Stimulated activated naive CD8-positive, alpha-beta T cell treated with anti-CD3 and anti-CD28 coated beads, Interleukin-15, Interleukin-2, amounts not matched to agents 100 ng/mL and 50 ng/mL, for 24 hours (primary cell): ENCODE results near the gene SCAF1.
A peak's percentile ranks its signal among the peaks of the same experiment; 100 is the strongest.

ENCODE experiments used
- H3K27ac Mint-ChIP-seq: one replicate; pipeline ENCODE4 v1.8.0; 2021; ENCODE audit warnings: mild to moderate bottlenecking, mixed read lengths
- H3K27me3 Mint-ChIP-seq: one replicate; pipeline ENCODE4 v1.8.0; 2021; ENCODE audit warnings: mixed read lengths
- H3K36me3 Mint-ChIP-seq: one replicate; pipeline ENCODE4 v1.8.0; 2021; ENCODE audit warnings: low read depth, mixed read lengths
- H3K4me1 Mint-ChIP-seq: one replicate; pipeline ENCODE4 v1.8.0; 2021; ENCODE audit warnings: low read depth, mixed read lengths
- H3K4me3 Mint-ChIP-seq: one replicate; pipeline ENCODE4 v1.8.0; 2021; ENCODE audit warnings: mild to moderate bottlenecking, mixed read lengths
- H3K9me3 Mint-ChIP-seq: one replicate; pipeline ENCODE4 v1.8.0; 2021; ENCODE audit warnings: mixed read lengths

The SCAF1 gene

GRCh38 chr19:49651820-49652550 is 10.0 kb downstream of the SCAF1 start:
- no peak overlapping the region for H3K27ac Mint-ChIP-seq

GRCh38 chr19:49652551-49653465 is 10.8 kb downstream of the SCAF1 start:
- Mint-ChIP-seq H3K9me3 (no peaks in the 10 kb centered on the region), H3K27ac (no peak overlapping the region), H3K4me3 (no peak overlapping the region), H3K36me3 (peaks cover 30% of the 10 kb centered on the region), H3K4me1 (no peaks in the 10 kb centered on the region), H3K27me3 (no peaks in the 10 kb centered on the region)

More at GRCh38 chr19:49651820-49652550, 10.0 kb downstream of the SCAF1 start:
- no peaks in the 10 kb centered on the region for H3K9me3 Mint-ChIP-seq
- no peaks in the 10 kb centered on the region for H3K4me1 Mint-ChIP-seq
- no peaks in the 10 kb centered on the region for H3K27me3 Mint-ChIP-seq
- peaks cover 26% of the 10 kb centered on the region for H3K36me3 Mint-ChIP-seq
- no peak overlapping the region for H3K4me3 Mint-ChIP-seq

DNA sequence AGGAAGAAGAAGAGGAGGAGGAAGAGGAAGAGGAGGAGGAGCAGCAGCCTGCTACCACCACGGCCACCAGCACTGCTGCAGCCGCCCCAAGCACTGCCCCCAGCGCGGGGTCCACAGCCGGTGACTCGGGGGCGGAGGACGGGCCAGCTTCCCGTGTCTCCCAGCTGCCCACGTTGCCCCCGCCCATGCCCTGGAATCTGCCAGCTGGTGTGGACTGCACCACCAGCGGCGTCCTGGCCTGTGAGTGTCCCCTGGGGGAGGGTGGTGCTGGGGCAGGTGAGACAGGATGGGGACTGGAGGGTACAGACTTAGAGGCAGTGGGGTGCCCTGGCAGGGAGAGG is 11.4 kb downstream of the SCAF1 start:
- H3K27ac Mint-ChIP-seq, result no peak overlapping the region
- no peaks in the 10 kb centered on the region for H3K27me3 Mint-ChIP-seq
- no peaks in the 10 kb centered on the region for H3K9me3 Mint-ChIP-seq
- H3K4me1 Mint-ChIP-seq, result no peaks in the 10 kb centered on the region
- peaks cover 31% of the 10 kb centered on the region for H3K36me3 Mint-ChIP-seq
- H3K4me3 Mint-ChIP-seq, result no peak overlapping the region

DNA sequence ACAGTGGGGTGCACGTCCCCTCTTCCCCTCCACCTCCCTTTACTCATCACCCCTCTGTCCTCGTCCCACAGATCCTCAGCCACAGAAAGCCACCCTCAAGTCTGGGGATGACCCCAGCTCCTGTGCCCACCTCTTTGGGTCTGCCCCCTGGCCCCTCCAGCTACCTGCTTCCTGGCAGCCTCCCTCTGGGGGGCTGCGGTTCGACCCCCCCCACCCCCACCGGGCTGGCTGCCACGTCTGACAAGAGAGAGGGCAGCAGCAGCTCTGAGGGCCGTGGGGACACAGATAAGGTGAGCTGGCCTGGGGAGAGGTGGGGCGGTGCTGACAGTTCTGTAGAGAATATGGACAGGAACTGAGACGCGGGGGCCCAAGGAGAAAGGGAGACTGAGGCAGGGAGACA is 12.6 kb downstream of the SCAF1 start:
- Mint-ChIP-seq H3K27ac (no peak overlapping the region), H3K27me3 (no peaks in the 10 kb centered on the region), H3K4me1 (no peaks in the 10 kb centered on the region), H3K36me3 (peaks cover 26% of the 10 kb centered on the region), H3K4me3 (no peak overlapping the region), H3K9me3 (no peaks in the 10 kb centered on the region)

GRCh38 chr19:49655570-49656455 is 13.8 kb downstream of the SCAF1 start:
- Mint-ChIP-seq H3K27ac (no peak overlapping the region), H3K27me3 (no peaks in the 10 kb centered on the region), H3K4me3 (no peak overlapping the region), H3K9me3 (no peaks in the 10 kb centered on the region), H3K4me1 (no peaks in the 10 kb centered on the region), H3K36me3 (peaks cover 28% of the 10 kb centered on the region)

DNA sequence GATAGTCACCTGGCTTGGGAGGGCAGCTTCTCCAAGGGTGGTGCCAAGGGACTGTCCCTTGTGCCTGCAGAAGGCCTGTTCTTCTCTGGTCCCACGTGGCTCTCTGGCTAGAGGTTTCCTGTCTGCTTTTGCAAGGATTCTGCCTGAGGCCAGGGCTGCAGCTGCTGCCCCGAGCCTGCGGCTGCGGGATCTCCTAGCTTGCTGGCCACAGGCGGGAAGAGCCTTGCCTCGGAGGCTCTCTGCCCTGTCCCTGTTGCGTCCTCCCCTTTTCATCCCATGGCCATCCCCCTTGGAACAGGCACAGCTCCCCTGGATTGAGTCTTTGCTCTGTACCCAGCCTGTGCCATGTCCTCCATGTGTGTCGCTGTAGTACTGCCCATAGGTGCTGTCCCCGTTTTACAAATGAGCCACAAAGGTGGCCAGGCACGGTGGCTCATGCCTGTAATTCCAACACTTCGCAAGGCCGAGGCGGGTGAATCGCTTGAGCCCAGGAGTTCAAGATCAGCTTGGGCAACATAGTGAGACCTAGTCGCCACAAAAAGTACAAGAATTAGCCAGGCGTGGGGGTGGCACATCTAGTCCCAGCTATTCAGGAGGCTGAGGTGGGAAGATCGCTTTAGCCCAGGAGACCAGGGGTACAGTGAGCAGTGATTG is 14.6 kb downstream of the SCAF1 start:
- H3K36me3 Mint-ChIP-seq, result peaks cover 34% of the 10 kb centered on the region
- no peak overlapping the region for H3K4me3 Mint-ChIP-seq
- H3K27me3 Mint-ChIP-seq, result no peaks in the 10 kb centered on the region
- H3K27ac Mint-ChIP-seq, result no peak overlapping the region
- no peaks in the 10 kb centered on the region for H3K9me3 Mint-ChIP-seq
- no peaks in the 10 kb centered on the region for H3K4me1 Mint-ChIP-seq

GRCh38 chr19:49657493-49658138 is 15.6 kb downstream of the SCAF1 start:
- Mint-ChIP-seq H3K4me1 (peaks cover 2% of the 10 kb centered on the region), H3K27ac (no peak overlapping the region), H3K36me3 (peaks cover 41% of the 10 kb centered on the region), H3K9me3 (no peaks in the 10 kb centered on the region), H3K4me3 (no peak overlapping the region), H3K27me3 (no peaks in the 10 kb centered on the region)

DNA sequence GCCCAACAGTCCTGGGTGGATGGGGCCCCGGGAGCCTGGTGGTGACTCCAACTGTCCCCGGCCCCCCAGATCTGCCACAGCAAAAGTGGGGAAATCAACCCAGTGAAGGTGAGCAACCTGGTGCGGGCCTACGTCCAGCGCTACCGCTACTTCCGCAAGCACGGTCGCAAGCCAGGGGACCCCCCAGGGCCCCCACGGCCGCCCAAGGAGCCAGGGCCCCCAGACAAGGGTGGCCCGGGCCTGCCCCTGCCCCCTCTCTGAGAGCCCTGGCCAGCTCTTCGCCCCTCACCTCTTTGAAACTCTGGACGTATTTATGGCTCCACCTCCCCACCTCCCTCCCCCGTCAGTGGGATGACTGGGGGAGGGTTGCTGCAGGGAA is 16.1 kb downstream of the SCAF1 start:
- no peak overlapping the region for H3K4me3 Mint-ChIP-seq
- no peak overlapping the region for H3K27ac Mint-ChIP-seq
- H3K27me3 Mint-ChIP-seq, result no peaks in the 10 kb centered on the region
- H3K9me3 Mint-ChIP-seq, result no peaks in the 10 kb centered on the region
- H3K36me3 Mint-ChIP-seq, result peaks cover 41% of the 10 kb centered on the region
- peaks cover 7% of the 10 kb centered on the region for H3K4me1 Mint-ChIP-seq

GRCh38 chr19:49658566-49659442 is 16.8 kb downstream of the SCAF1 start:
- H3K36me3 Mint-ChIP-seq, result peaks cover 41% of the 10 kb centered on the region
- no peak overlapping the region for H3K4me3 Mint-ChIP-seq
- no peak overlapping the region for H3K27ac Mint-ChIP-seq

DNA sequence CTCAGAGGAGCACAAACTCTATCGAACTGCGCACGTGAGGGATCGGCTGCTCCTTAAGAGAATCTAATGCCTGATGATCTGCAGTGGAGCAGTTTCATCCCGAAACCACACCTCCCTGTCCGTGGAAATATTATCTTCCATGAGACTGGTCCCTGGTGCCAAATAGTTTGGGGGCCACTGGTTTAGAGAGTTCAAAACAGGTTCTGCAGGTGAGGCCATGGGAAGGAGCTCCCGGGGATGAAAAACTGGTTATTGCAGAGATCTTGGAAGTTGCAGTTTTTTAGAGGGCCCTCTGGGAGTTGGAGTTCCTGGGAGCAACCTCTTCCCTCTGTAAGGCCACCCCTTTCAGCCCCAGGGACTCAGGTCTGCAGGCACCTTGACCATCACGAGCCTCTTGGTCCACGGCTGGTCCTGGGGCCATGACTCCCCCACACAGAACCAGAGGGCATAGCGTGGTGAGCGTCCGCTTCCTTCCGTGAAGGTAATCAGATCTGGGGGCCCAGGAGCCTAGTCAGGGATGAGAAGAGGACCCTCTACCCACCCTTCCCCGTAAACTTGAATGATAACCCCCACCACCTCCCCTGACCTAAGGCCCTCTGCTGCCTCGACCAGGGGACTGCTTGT is 18.4 kb downstream of the SCAF1 start:
- no peaks in the 10 kb centered on the region for H3K27me3 Mint-ChIP-seq
- H3K4me3 Mint-ChIP-seq, result no peak overlapping the region
- no peaks in the 10 kb centered on the region for H3K9me3 Mint-ChIP-seq
- H3K4me1 Mint-ChIP-seq, result peaks cover 21% of the 10 kb centered on the region
- H3K36me3 Mint-ChIP-seq, result peaks cover 35% of the 10 kb centered on the region
- no peak overlapping the region for H3K27ac Mint-ChIP-seq

More at GRCh38 chr19:49658566-49659442, 16.8 kb downstream of the SCAF1 start:
- Mint-ChIP-seq H3K9me3 (no peaks in the 10 kb centered on the region), H3K27me3 (no peaks in the 10 kb centered on the region), H3K4me1 (peaks cover 14% of the 10 kb centered on the region)

GRCh38 chr19:49662011-49662410 is 20.0 kb downstream of the SCAF1 start:
- Mint-ChIP-seq H3K9me3 (no peaks in the 10 kb centered on the region), H3K4me3 (no peak overlapping the region), H3K27ac (no peak overlapping the region), H3K27me3 (no peaks in the 10 kb centered on the region), H3K4me1 (peaks cover 32% of the 10 kb centered on the region), H3K36me3 (peaks cover 29% of the 10 kb centered on the region)

DNA sequence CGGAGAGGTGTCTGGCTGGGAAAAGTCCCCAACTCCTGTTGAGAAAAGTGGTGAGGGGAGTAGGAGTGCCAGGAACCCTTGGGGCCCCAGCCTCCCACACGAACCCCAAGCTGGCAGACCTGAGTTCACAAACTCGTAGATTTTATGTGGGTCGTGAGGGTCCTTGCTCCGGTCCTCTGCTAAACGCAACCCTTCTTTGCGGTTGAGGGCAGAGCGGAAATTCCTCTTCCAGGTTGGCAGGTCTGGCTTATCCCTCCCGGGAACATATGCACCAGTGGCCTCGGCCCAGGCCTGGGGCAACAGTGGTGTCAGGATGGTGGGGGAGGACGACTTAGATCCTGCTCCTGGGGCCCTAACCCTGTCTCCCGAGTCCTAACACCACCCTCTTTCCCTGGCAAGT is 21.2 kb downstream of the SCAF1 start:
- Mint-ChIP-seq H3K27me3 (no peaks in the 10 kb centered on the region), H3K4me1 (peaks cover 39% of the 10 kb centered on the region), H3K27ac (peak overlapping the region; percentile 93), H3K36me3 (peaks cover 27% of the 10 kb centered on the region), H3K4me3 (peak overlapping the region; percentile 97), H3K9me3 (no peaks in the 10 kb centered on the region)
